PFSK-1 (cell line): ENCODE measurements around the gene MINPP1. TPM values are rescaled to one million over a fixed set of nuclear protein-coding genes. Genes with fewer than 3 reads are reported as not detected.
A peak's percentile ranks its signal among the peaks of the same experiment; 100 is the strongest.

Source experiments
- FOXP2 ChIP-seq: optimal IDR thresholded peaks from 2 replicates; pipeline ENCODE3; 2011; ENCODE audit warnings: borderline replicate concordance, control low read depth, inconsistent platforms; ENCODE audit not compliant: insufficient read depth; ENCODE audit errors: extremely low read length, extremely low read depth
- POLR2AphosphoS5 ChIP-seq: IDR thresholded peaks from 2 replicates; pipeline ENCODE4 v1.6.1; 2012; ENCODE audit warnings: low read depth, mild to moderate bottlenecking, control low read depth, low read length, moderate library complexity
- REST ChIP-seq, 2 experiments: IDR thresholded peaks; 2 replicates each; pipeline versions ENCODE4 v1.6.1 to v1.8.0; 2011 to 2012; ENCODE audit warnings: low read depth in 2 of 2, low read length in 2 of 2, control low read depth in 1 of 2, inconsistent platforms in 1 of 2, mild to moderate bottlenecking in 1 of 2, moderate library complexity in 1 of 2; ENCODE audit not compliant: insufficient read depth in 1 of 2
- SIN3A ChIP-seq: IDR thresholded peaks from 2 replicates; pipeline ENCODE4 v1.6.1; 2012; ENCODE audit warnings: mild to moderate bottlenecking, low read length, moderate library complexity, borderline replicate concordance; ENCODE audit not compliant: insufficient read depth
- TAF1 ChIP-seq: IDR thresholded peaks from 2 replicates; pipeline ENCODE4 v1.6.1; 2012; ENCODE audit warnings: low read length, control low read depth, borderline replicate concordance; ENCODE audit not compliant: insufficient read depth
- polyA plus RNA-seq: library from polyadenylated mRNA; unstranded; fragments of >200 nt; gene quantifications from one replicate; pipeline ENCODE4 v1.2.1, GENCODE V29; 2012; ENCODE audit warnings: low read depth, missing spikeins; ENCODE audit not compliant: insufficient read length

Gene MINPP1, protein sequence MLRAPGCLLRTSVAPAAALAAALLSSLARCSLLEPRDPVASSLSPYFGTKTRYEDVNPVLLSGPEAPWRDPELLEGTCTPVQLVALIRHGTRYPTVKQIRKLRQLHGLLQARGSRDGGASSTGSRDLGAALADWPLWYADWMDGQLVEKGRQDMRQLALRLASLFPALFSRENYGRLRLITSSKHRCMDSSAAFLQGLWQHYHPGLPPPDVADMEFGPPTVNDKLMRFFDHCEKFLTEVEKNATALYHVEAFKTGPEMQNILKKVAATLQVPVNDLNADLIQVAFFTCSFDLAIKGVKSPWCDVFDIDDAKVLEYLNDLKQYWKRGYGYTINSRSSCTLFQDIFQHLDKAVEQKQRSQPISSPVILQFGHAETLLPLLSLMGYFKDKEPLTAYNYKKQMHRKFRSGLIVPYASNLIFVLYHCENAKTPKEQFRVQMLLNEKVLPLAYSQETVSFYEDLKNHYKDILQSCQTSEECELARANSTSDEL
- polyA plus RNA-seq = 11.7 TPM

DNA sequence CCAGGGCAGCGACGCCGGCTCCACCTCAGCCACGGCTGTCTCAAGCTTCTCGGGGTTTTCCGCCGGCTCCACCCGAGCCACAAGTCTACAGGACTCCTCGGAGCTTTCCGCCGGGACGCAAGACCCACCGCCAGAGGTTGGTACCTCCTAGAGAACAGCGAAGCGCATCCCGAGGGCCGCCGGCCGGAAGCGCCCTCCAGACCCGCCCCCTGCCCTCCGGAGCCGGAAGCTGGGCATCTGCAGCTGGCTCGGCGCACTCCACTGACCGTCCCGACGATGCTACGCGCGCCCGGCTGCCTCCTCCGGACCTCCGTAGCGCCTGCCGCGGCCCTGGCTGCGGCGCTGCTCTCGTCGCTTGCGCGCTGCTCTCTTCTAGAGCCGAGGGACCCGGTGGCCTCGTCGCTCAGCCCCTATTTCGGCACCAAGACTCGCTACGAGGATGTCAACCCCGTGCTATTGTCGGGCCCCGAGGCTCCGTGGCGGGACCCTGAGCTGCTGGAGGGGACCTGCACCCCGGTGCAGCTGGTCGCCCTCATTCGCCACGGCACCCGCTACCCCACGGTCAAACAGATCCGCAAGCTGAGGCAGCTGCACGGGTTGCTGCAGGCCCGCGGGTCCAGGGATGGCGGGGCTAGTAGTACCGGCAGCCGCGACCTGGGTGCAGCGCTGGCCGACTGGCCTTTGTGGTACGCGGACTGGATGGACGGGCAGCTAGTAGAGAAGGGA is at the start of gene MINPP1:
MINPP1 (plus strand) TSS at position 254 of the 726 bp plus-strand sequence; CDS start at position 277, 23 bp downstream.
- TF ChIP-seq SIN3A (peak; percentile 89; the same call in 1 of the 2 replicates), FOXP2 (peak; percentile 63), REST (IDR thresholded peaks at IDR 0.05; ENCODE audit: insufficient read depth in 1 of 2, low read depth in 2 of 2, low read length in 2 of 2) (no peak), POLR2AphosphoS5 (peak; percentile 87), TAF1 (peak; percentile 88; the same call in 1 of the 2 replicates)

GRCh38 chr10:87500646-87501048 is 4.0 kb upstream of the MINPP1 start:
- TF ChIP-seq POLR2AphosphoS5 = no peak
- TF ChIP-seq TAF1 = no peak
- TF ChIP-seq REST (IDR thresholded peaks at IDR 0.05; ENCODE audit: insufficient read depth in 1 of 2, low read depth in 2 of 2, low read length in 2 of 2) = no peak
- no peak for TF ChIP-seq FOXP2
- TF ChIP-seq SIN3A = no peak

DNA sequence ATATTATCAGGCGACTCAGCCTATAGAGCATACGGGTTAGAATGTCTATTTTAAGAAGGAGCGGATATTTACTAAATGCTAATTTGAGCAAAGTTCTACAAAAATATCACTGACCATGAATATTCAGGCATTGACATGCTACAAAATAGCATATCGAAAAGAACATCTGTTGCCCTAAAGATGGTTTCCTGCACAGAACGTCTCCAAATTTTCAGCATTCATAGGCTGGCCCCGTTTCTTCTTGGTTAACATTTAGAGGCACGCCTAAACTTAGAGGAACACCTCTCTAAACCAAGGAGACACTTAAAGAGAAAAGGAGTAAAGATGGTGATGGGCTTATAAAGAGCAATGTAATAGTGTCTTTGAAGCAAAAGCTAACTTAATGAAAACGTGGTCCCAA is 1.3 kb upstream of the MINPP1 start:
- TF ChIP-seq FOXP2 (no peak), POLR2AphosphoS5 (no peak), REST (IDR thresholded peaks at IDR 0.05; ENCODE audit: insufficient read depth in 1 of 2, low read depth in 2 of 2, low read length in 2 of 2) (no peak), TAF1 (no peak), SIN3A (no peak)

- TF ChIP-seq FOXP2 (no peak), POLR2AphosphoS5 (no peak), TAF1 (no peak)
Observed at GRCh38 chr10:87503886-87504285, 807 bp upstream of the MINPP1 start.

DNA sequence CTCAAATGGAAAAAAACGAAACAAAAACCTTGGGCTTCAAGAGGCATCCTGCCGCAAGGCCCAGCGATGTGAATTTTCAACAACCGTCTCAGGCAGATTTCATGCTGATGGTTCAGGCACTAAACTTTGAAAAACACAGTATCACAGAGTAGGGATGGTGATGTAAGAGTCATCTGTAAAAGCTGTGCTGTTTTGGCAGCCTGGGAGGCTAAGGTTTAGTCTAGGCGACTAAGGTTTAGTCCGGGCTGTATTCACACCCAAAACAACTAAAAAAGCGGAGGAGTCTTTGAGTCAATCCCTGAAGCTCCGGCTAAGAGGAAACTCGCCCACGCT is 420 bp upstream of the MINPP1 start:
- no peak for TF ChIP-seq TAF1
- no peak for TF ChIP-seq SIN3A

DNA sequence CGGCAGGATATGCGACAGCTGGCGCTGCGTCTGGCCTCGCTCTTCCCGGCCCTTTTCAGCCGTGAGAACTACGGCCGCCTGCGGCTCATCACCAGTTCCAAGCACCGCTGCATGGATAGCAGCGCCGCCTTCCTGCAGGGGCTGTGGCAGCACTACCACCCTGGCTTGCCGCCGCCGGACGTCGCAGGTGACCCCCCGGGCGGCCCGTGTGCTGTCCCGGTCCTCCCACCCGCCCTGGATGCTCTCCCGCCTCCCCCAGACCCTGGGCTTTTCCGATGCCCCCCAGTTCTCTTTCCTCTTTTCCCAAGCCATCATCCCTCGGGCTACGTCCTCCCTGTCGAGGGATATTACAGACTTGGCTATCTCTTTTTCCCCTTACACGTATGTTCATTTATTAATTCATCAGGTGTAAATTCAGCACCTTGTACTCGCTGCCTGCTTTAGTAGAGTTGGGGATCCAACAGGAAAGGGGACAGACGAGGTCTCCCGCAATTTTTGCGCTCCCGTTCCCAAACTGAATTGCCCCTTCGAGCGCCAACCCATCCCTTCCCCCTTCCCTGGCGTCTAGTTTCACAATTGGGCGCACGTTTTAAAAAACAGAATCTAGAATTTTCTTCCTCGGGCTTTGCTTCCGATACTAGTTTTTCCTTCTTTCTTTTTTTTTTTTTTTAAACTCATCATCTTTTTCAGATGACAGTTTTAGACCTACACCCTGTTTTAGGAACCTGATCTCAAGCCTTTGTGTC is 846 bp downstream of the MINPP1 start:
- no peak for TF ChIP-seq FOXP2
- no peak for TF ChIP-seq POLR2AphosphoS5
- TF ChIP-seq TAF1 = no peak
- TF ChIP-seq REST (IDR thresholded peaks at IDR 0.05; ENCODE audit: insufficient read depth in 1 of 2, low read depth in 2 of 2, low read length in 2 of 2) = no peak
- TF ChIP-seq SIN3A = no peak
